ENCODE data around the gene USP49.
A peak's percentile ranks its signal among the peaks of the same experiment; 100 is the strongest.
"Not testable (repeated sequence)": the region's sequence is repeated elsewhere in the genome, so short reads cannot be mapped to it uniquely, and the experiment has no call there.

USP49 gene

GRCh38 chr6:41895300-41896233 lies at the start of gene USP49:
Gene USP49 (minus strand): TSS chr6:41895375. CDS start chr6:41806983, 88,392 bp downstream.
- peak; percentile 95 to 97 for DNase-seq

- DNase-seq, result no peak
These were observed 48.3 kb upstream of the USP49 start for GRCh38 chr6:41943456-41943855.

GRCh38 chr6:41942882-41943281 lies 47.7 kb upstream of the USP49 start:
- not testable (repeated sequence) for DNase-seq

GRCh38 chr6:41942067-41942851 lies 47.1 kb upstream of the USP49 start:
- peak; percentile 65 to 66 for DNase-seq

- peak; percentile 80 to 84 for DNase-seq
These were observed 46.3 kb upstream of the USP49 start, which contains the start of gene CCND3 for GRCh38 chr6:41941280-41942066. Gene CCND3 (minus strand): TSS chr6:41941808. CDS start chr6:41941649, 159 bp downstream.

- DNase-seq, result peak; percentile 16 to 44
These were observed 45.6 kb upstream of the USP49 start for GRCh38 chr6:41940759-41941279.

GRCh38 chr6:41939848-41940758 lies 44.9 kb upstream of the USP49 start:
- DNase-seq, result no peak

- peak; percentile 58 to 79 for DNase-seq
These were observed 44.1 kb upstream of the USP49 start for GRCh38 chr6:41939176-41939847.

GRCh38 chr6:41938590-41939175 lies 43.5 kb upstream of the USP49 start:
- no peak for DNase-seq

- peak; percentile 54 to 61 for DNase-seq
These were observed 42.8 kb upstream of the USP49 start for GRCh38 chr6:41937861-41938574.

- no peak for DNase-seq
These were observed 42.3 kb upstream of the USP49 start for GRCh38 chr6:41937472-41937860.

- peak; percentile 98 for DNase-seq
These were observed 41.1 kb upstream of the USP49 start for GRCh38 chr6:41936073-41936837.

GRCh38 chr6:41935685-41936072 lies 40.5 kb upstream of the USP49 start:
- no peak for DNase-seq

- DNase-seq, result no peak
These were observed 40.0 kb upstream of the USP49 start for GRCh38 chr6:41935193-41935574.

- no peak for DNase-seq
These were observed 39.4 kb upstream of the USP49 start for GRCh38 chr6:41934278-41935192.

GRCh38 chr6:41932378-41932777 lies 37.2 kb upstream of the USP49 start:
- DNase-seq, result no peak

GRCh38 chr6:41931792-41932191 lies 36.6 kb upstream of the USP49 start:
- DNase-seq, result no peak

GRCh38 chr6:41929924-41930323 lies 34.7 kb upstream of the USP49 start:
- DNase-seq, result no peak

All from Kasumi-1 (cell line).